Diencephalon (tissue), 1 donor: ENCODE data around the gene GLYATL3. TPM values are rescaled to one million over a fixed set of nuclear protein-coding genes. Genes with fewer than 3 reads are reported as not detected.

Experiments used
- total RNA-seq: library from RNA; depleted of rRNA; stranded (reverse); fragments of >200 nt; gene quantifications from one replicate; pipeline ENCODE4 v1.2.3, GENCODE V29; 2014

GLYATL3 gene
- not detected for total RNA-seq

GRCh38 chr6:49499623-49500022, at the start of gene GLYATL3:
Gene GLYATL3 (plus strand): TSS chr6:49499923. CDS start chr6:49511991, 12,068 bp downstream.

GRCh38 chr6:49462927-49463611, 36.7 kb upstream of the GLYATL3 start, which contains the start of the genes CENPQ and MMUT:
Gene CENPQ (plus strand): TSS chr6:49463370. CDS start chr6:49470177, 6,807 bp downstream.
Gene MMUT (minus strand): TSS chr6:49463253. CDS start chr6:49459466, 3,787 bp downstream.

GRCh38 chr6:49550492-49551077, 50.9 kb downstream of the GLYATL3 start, which contains the start of gene C6orf141:
Gene C6orf141 (plus strand): TSS chr6:49550668. CDS start chr6:49550793, 125 bp downstream.

Other genes with a start within 250 kb of the GLYATL3 start
- gene MMUT, start 36.7 kb upstream of the GLYATL3 start, total RNA-seq: 32.8 TPM
- gene CENPQ, start 36.6 kb upstream of the GLYATL3 start, total RNA-seq: 8.1 TPM
- gene C6orf141, start 50.7 kb downstream of the GLYATL3 start, total RNA-seq: 1.6 TPM
- gene RHAG, start 136.9 kb downstream of the GLYATL3 start, total RNA-seq: 0.92 TPM
- 1.6 TPM for gene CRISP2, start 213.6 kb downstream of the GLYATL3 start, total RNA-seq
- not detected for gene CRISP3, start 244.5 kb downstream of the GLYATL3 start, total RNA-seq